HepG2 (cell line): ENCODE data around the gene CABLES1. TPM values are rescaled to one million over a fixed set of nuclear protein-coding genes. Genes with fewer than 3 reads are reported as not detected.

Experiments
- ATAC-seq: fragments of 200-7000 bp; cut with Tn5 transposase; 3 replicates; pipeline ENCODE4 v1.9.1; 2020; ENCODE audit warnings: mild to moderate bottlenecking, moderate library complexity
- BruUV-seq: library from RNA; stranded (reverse); fragments of 400-500 nt; replicated peaks from 2 replicates; lab custom pipeline; 2021; lab: Mats Ljungman, UMichigan
- CTCF ChIA-PET: fragments of 300-600 bp; formaldehyde crosslinking; extraction: SDS; loops from one replicate; lab custom pipeline; 2021; ENCODE audit warnings: low total read pairs, inconsistent platforms, low intra/inter-chr PET ratio; lab: Yijun Ruan, JAX
- POLR2A ChIA-PET: fragments of 350-600 bp; sonication (Branson Sonifier 250); formaldehyde crosslinking; loops from one replicate; lab custom pipeline; 2020; ENCODE audit warnings: antibody characterized with exemption, inconsistent platforms; lab: Yijun Ruan, JAX
- DNase-seq: peaks from one replicate; pipeline ENCODE4 v3.0.0-alpha.2; 2015; ENCODE audit warnings: low spot score
- FAIRE-seq: peaks from 3 replicates; lab custom pipeline; 2011; peaks lifted over from hg19 to GRCh38; lab: Jason Lieb, UNC
- H2AFZ ChIP-seq: one replicate; pipeline ENCODE4 v1.6.1; 2011; ENCODE audit warnings: low read length, inconsistent platforms
- H3K27ac ChIP-seq: fragments of 300-600 bp; 3 replicates; pipeline ENCODE4 v1.8.0; 2011; ENCODE audit warnings: mixed run types, mild to moderate bottlenecking, mixed read lengths, low read length, inconsistent platforms; ENCODE audit not compliant: insufficient read depth; ENCODE audit errors: extremely low read length
- H3K27me3 ChIP-seq, 2 experiments: fragments of 200-600 bp in 1 of 2; 2 replicates in 1 of 2; 3 replicates in 1 of 2; pipeline versions ENCODE4 v1.6.0 to v1.8.0; 2011; ENCODE audit warnings: low read length in 2 of 2, mild to moderate bottlenecking in 2 of 2, moderate library complexity in 2 of 2, inconsistent platforms in 1 of 2; ENCODE audit not compliant: insufficient read depth in 2 of 2, control insufficient read depth in 1 of 2
- H3K36me3 ChIP-seq, 2 experiments: fragments of 200-600 bp in 1 of 2; replicated peaks in 1 of 2; 2 replicates in 1 of 2; 3 replicates in 1 of 2; pipeline versions ENCODE4 v1.5.1 to v1.8.0; 2011; ENCODE audit warnings: low read length in 2 of 2, inconsistent platforms in 1 of 2; ENCODE audit not compliant: insufficient read depth in 2 of 2, control insufficient read depth in 1 of 2
- H3K4me1 ChIP-seq: 2 replicates; pipeline ENCODE4 v1.5.1; 2012; ENCODE audit warnings: low read length, inconsistent platforms; ENCODE audit not compliant: insufficient read depth
- H3K4me2 ChIP-seq: 2 replicates; pipeline ENCODE4 v1.6.0; 2011; ENCODE audit warnings: low read depth, low read length, inconsistent platforms
- H3K4me3 ChIP-seq, 3 experiments: fragments of 200-600 bp in 1 of 3; sonication (generic), shearing (Covaris generic) in 1 of 3; replicated peaks in 1 of 3; 2 replicates each; pipeline ENCODE4 v1.5.1; 2011 to 2016; ENCODE audit warnings: low read length in 3 of 3, inconsistent platforms in 2 of 3, low read depth in 2 of 3, mild to moderate bottlenecking in 2 of 3, control low read depth in 1 of 3, mixed read lengths in 1 of 3; ENCODE audit not compliant: insufficient read depth in 1 of 3
- H3K79me2 ChIP-seq: one replicate; pipeline ENCODE4 v1.6.1; 2011; ENCODE audit warnings: low read length, inconsistent platforms; ENCODE audit not compliant: insufficient read depth
- H3K9ac ChIP-seq: 2 replicates; pipeline ENCODE4 v1.6.0; 2011; ENCODE audit warnings: mild to moderate bottlenecking, low read depth, low read length, inconsistent platforms; ENCODE audit not compliant: insufficient read depth
- H3K9me3 ChIP-seq: 2 replicates; pipeline ENCODE4 v1.5.1; 2012; ENCODE audit warnings: mild to moderate bottlenecking, low read length
- H4K20me1 ChIP-seq: 2 replicates; pipeline ENCODE4 v1.6.0; 2011; ENCODE audit warnings: inconsistent platforms, mild to moderate bottlenecking, low read length, moderate library complexity; ENCODE audit not compliant: insufficient read depth
- NFAT5 ChIP-seq: sonication (generic); formaldehyde crosslinking; IDR thresholded peaks from 2 replicates; pipeline ENCODE4 v1.4.0; 2020; ENCODE audit warnings: missing genetic modification reagents
- NFYB ChIP-seq: sonication (generic); formaldehyde crosslinking; IDR thresholded peaks from 2 replicates; pipeline ENCODE4 v1.4.0; 2020; ENCODE audit warnings: missing genetic modification reagents
- NR2F1 ChIP-seq, 2 experiments: fragments of 450-650 bp in 1 of 2; formaldehyde crosslinking in 1 of 2; IDR thresholded peaks; 2 replicates each; pipeline versions ENCODE4 v1.5.0 to v1.6.1; 2016 to 2020; ENCODE audit warnings: mild to moderate bottlenecking in 1 of 2, missing compliant biosample characterization in 1 of 2, missing genetic modification reagents in 1 of 2, moderate library complexity in 1 of 2
- NRL ChIP-seq: sonication (generic); formaldehyde crosslinking; IDR thresholded peaks from 2 replicates; pipeline ENCODE4 v1.5.0; 2020; ENCODE audit warnings: missing genetic modification reagents, mild to moderate bottlenecking, moderate library complexity, borderline replicate concordance
- RXRB ChIP-seq: IDR thresholded peaks from 2 replicates; pipeline ENCODE4 v1.6.1; 2016; ENCODE audit warnings: borderline replicate concordance, missing genetic modification reagents, missing compliant biosample characterization
- SP2 ChIP-seq: sonication (generic); formaldehyde crosslinking; IDR thresholded peaks from 2 replicates; pipeline ENCODE4 v1.5.1; 2020; ENCODE audit warnings: mild to moderate bottlenecking, missing genetic modification reagents
- TEAD2 ChIP-seq: sonication (generic); formaldehyde crosslinking; IDR thresholded peaks from 2 replicates; pipeline ENCODE4 v1.9.0; 2021; ENCODE audit warnings: missing genetic modification reagents
- ZNF136 ChIP-seq: sonication (generic); formaldehyde crosslinking; IDR thresholded peaks from 2 replicates; pipeline ENCODE4 v1.8.1; 2022; ENCODE audit warnings: low read depth, mild to moderate bottlenecking, moderate library complexity, missing genetic modification reagents
- ZNF644 ChIP-seq: IDR thresholded peaks from 2 replicates; pipeline ENCODE4 v1.6.1; 2016; ENCODE audit warnings: low read depth
- ZNF709 ChIP-seq: sonication (generic); formaldehyde crosslinking; IDR thresholded peaks from 2 replicates; pipeline ENCODE4 v1.5.0; 2020; ENCODE audit warnings: mild to moderate bottlenecking, missing genetic modification reagents
- ZNF720 ChIP-seq: sonication (generic); formaldehyde crosslinking; IDR thresholded peaks from 2 replicates; pipeline ENCODE4 v1.4.0; 2020; ENCODE audit warnings: missing genetic modification reagents
- ZNF749 ChIP-seq: sonication (generic); formaldehyde crosslinking; IDR thresholded peaks from 2 replicates; pipeline ENCODE4 v1.8.0; 2022; ENCODE audit warnings: mild to moderate bottlenecking, missing genetic modification reagents, moderate library complexity, borderline replicate concordance
- ZNF839 ChIP-seq: sonication (generic); formaldehyde crosslinking; IDR thresholded peaks from 2 replicates; pipeline ENCODE4 v1.4.0; 2020; ENCODE audit warnings: missing genetic modification reagents, mild to moderate bottlenecking, borderline replicate concordance
- WGBS: methylation state at CpG from one replicate; pipeline ENCODE4 v1.1.6; 2017; ENCODE audit warnings: low lambda C conversion rate; 5-methylcytosine and 5-hydroxymethylcytosine counted together
- in situ Hi-C: cut with HindIII; loops from 2 replicates; pipeline ENCODE4 v1.10.0; 2017; ENCODE audit warnings: low pct_unique_long_range_greater_than_20kb; ENCODE audit not compliant: extremely low pct_ligation_motif_present
- intact Hi-C: fragments of 100-400 bp; cut with micrococcal nuclease; formaldehyde crosslinking; loops from one replicate; pipeline ENCODE4 v1.10.0; 2022; ENCODE audit not compliant: unreplicated experiment
- polyA plus RNA-seq, 8 experiments: library from polyadenylated mRNA; depleted of rRNA in 3 of 8; stranded (reverse) in 7 of 8; unstranded in 1 of 8; fragments of >200 nt; fragmentation: Illumina TruSeq in 4 of 8; extraction: Trizol in 4 of 8; gene quantifications; 2 replicates each; pipeline versions ENCODE4 v1.2.1 to v1.2.3, GENCODE V29; 2011 to 2016; ENCODE audit warnings: low read depth in 4 of 8, missing spikeins in 1 of 8, mixed read lengths in 1 of 8; ENCODE audit not compliant: insufficient read depth in 1 of 8
- total RNA-seq, 5 experiments: library from RNA; depleted of rRNA; stranded (reverse); fragments of >200 nt; fragmentation: Illumina TruSeq; extraction: Trizol; gene quantifications; 2 replicates each; pipeline ENCODE4 v1.2.3, GENCODE V29; 2016; ENCODE audit warnings: low read depth in 1 of 5
- TF ChIP-seq, protein P1 (sequence below): sonication (generic); formaldehyde crosslinking; IDR thresholded peaks from 2 replicates; pipeline ENCODE4 v1.8.0; 2022; ENCODE audit warnings: missing genetic modification reagents, mild to moderate bottlenecking, inconsistent platforms, borderline replicate concordance
- TF ChIP-seq, protein P2 (sequence below): sonication (generic); formaldehyde crosslinking; IDR thresholded peaks from 2 replicates; pipeline ENCODE4 v1.5.0; 2020; ENCODE audit warnings: missing genetic modification reagents

The CABLES1 gene
- total and polyA plus RNA-seq, 2 of the 13 experiments (the other 11 are each of a cell fraction or from before 2014, with no cell fraction given) = 14.7 to 25.8 TPM

- ChIA-PET POLR2A (interaction anchor here (1.6 to 1.9 kb wide), 2 partner anchors 21 to 126 kb away, joined by 4 to 5 read pairs; no protein-coding TSS in a partner anchor), CTCF (no interaction called here)
- peak overlapping the region; percentile 28; the same call in 1 of the 2 replicates for H3K9ac ChIP-seq
- BruUV-seq = TSS peak; percentile 44
- peak overlapping the region; percentile 54 for H3K27ac ChIP-seq
- peak overlapping the region in 2 of 3 experiments; percentile 15 to 43; a peak in 2 of 6 replicates for H3K4me3 ChIP-seq
- peak; percentile 37 for FAIRE-seq
- no peaks in the 10 kb centered on the region for H3K9me3 ChIP-seq
- 29% methylated on average over 16 of the region's 21 CpGs for WGBS
- H3K4me2 ChIP-seq = peak overlapping the region; percentile 62
- DNase-seq = peak; percentile 56
- H3K79me2 ChIP-seq = no peaks in the 10 kb centered on the region
- in situ Hi-C loops (no loop called here), intact Hi-C loops (loop anchor here (5.0 kb wide), 1 partner anchor 117 kb away; no protein-coding TSS in a partner anchor)
- ATAC-seq = peak; percentile 60
- H3K4me1 ChIP-seq = peaks cover 63% of the 10 kb centered on the region
- H2AFZ ChIP-seq = no peak overlapping the region
- H3K36me3 ChIP-seq = peaks cover 1 to 27% of the 10 kb centered on the region in 2 experiments; a peak in 3 of 5 replicates
- no peaks in the 10 kb centered on the region for H3K27me3 ChIP-seq
- no peaks in the 10 kb centered on the region for H4K20me1 ChIP-seq
- TF ChIP-seq ZNF644 (CRISPR knock-in tag) (no peak), ZNF720 (CRISPR knock-in tag) (no peak), NRL (CRISPR knock-in tag) (no peak), RXRB (peak; percentile 43; the same call in 1 of the 2 replicates), SP2 (CRISPR knock-in tag) (no peak), ZNF136 (no peak), NFAT5 (CRISPR knock-in tag) (no peak), NFYB (CRISPR knock-in tag) (no peak), NR2F1 (CRISPR knock-in tag; IDR thresholded peaks at IDR 0.05) (peak in 1 of 2 experiments; percentile 77; a peak in 1 of 4 replicates), TEAD2 (CRISPR knock-in tag) (no peak), ZNF749 (CRISPR knock-in tag) (no peak), ZNF839 (CRISPR knock-in tag) (0 out of 2 replicates have a peak, but pooled peaks have one; percentile 36), ZNF709 (CRISPR knock-in tag) (no peak)
- TF ChIP-seq, protein P1, sequence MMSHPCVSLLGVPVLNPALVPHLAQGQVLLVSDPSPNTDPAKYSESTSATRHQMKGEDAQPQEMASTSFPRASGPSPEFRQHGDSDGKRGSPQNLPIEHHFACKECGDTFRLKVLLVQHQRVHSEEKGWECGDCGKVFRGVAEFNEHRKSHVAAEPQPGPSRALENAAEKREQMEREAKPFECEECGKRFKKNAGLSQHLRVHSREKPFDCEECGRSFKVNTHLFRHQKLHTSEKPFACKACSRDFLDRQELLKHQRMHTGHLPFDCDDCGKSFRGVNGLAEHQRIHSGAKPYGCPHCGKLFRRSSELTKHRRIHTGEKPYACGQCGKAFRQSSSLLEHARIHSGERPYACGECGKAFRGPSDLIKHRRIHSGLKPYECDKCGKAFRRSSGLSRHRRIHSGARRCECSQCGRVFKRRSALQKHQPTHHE (CRISPR knock-in tag) = no peak
- TF ChIP-seq, protein P2, sequence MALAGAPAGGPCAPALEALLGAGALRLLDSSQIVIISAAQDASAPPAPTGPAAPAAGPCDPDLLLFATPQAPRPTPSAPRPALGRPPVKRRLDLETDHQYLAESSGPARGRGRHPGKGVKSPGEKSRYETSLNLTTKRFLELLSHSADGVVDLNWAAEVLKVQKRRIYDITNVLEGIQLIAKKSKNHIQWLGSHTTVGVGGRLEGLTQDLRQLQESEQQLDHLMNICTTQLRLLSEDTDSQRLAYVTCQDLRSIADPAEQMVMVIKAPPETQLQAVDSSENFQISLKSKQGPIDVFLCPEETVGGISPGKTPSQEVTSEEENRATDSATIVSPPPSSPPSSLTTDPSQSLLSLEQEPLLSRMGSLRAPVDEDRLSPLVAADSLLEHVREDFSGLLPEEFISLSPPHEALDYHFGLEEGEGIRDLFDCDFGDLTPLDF (CRISPR knock-in tag) = no peak
Observed at GRCh38 chr18:23259701-23260681, 124.7 kb downstream of the CABLES1 start.
